H9 (cell line): ENCODE results near the gene S100A8. TPM values are rescaled to one million over a fixed set of nuclear protein-coding genes. Genes with fewer than 3 reads are reported as not detected.

Experiments used
- DNase-seq: peaks from one replicate; pipeline ENCODE4 v3.0.0-alpha.2; 2017
- H2AFZ ChIP-seq: one replicate; pipeline ENCODE4 v1.6.1; 2013; ENCODE audit warnings: mild to moderate bottlenecking, low read length, control low read depth, moderate library complexity
- H2AK5ac ChIP-seq: 2 replicates; pipeline ENCODE4 v1.6.1; 2013; ENCODE audit warnings: low read length, control low read depth, mixed read lengths; ENCODE audit not compliant: insufficient read length
- H2BK120ac ChIP-seq: one replicate; pipeline ENCODE4 v1.6.1; 2013; ENCODE audit warnings: low read depth, mild to moderate bottlenecking, low read length, control low read depth, inconsistent platforms; ENCODE audit not compliant: poor library complexity, severe bottlenecking
- H2BK12ac ChIP-seq: 2 replicates; pipeline ENCODE4 v1.6.1; 2013; ENCODE audit warnings: low read length, control low read depth, mixed read lengths, low read depth; ENCODE audit not compliant: insufficient read length
- H2BK15ac ChIP-seq: 2 replicates; pipeline ENCODE4 v1.6.1; 2013; ENCODE audit warnings: low read depth, low read length, control low read depth
- H2BK20ac ChIP-seq: one replicate; pipeline ENCODE4 v1.6.1; 2013; ENCODE audit warnings: low read depth, mild to moderate bottlenecking, low read length, control low read depth, inconsistent platforms; ENCODE audit not compliant: poor library complexity, severe bottlenecking
- H2BK5ac ChIP-seq: 2 replicates; pipeline ENCODE4 v1.6.1; 2013; ENCODE audit warnings: low read length, control low read depth, mixed read lengths; ENCODE audit not compliant: insufficient read length
- H3K14ac ChIP-seq: 2 replicates; pipeline ENCODE4 v1.6.1; 2013; ENCODE audit warnings: low read length, control low read depth; ENCODE audit not compliant: insufficient read depth
- H3K18ac ChIP-seq: 2 replicates; pipeline ENCODE4 v1.6.1; 2013; ENCODE audit warnings: low read depth, mild to moderate bottlenecking, mixed read lengths, low read length, control low read depth; ENCODE audit not compliant: insufficient read length
- H3K23ac ChIP-seq: 2 replicates; pipeline ENCODE4 v1.6.1; 2013; ENCODE audit warnings: low read length, control low read depth, mixed read lengths, low read depth; ENCODE audit not compliant: insufficient read length
- H3K23me2 ChIP-seq: 2 replicates; pipeline ENCODE4 v1.6.1; 2013; ENCODE audit warnings: low read depth, mild to moderate bottlenecking, mixed read lengths, low read length, control low read depth; ENCODE audit not compliant: insufficient read length, poor library complexity, severe bottlenecking
- H3K27ac ChIP-seq: 2 replicates; pipeline ENCODE4 v1.5.1; 2013; ENCODE audit warnings: low read length, control low read depth, mixed read lengths, low read depth; ENCODE audit not compliant: insufficient read length
- H3K27me3 ChIP-seq: 2 replicates; pipeline ENCODE4 v1.6.1; 2013; ENCODE audit warnings: low read length, control low read depth, inconsistent platforms; ENCODE audit not compliant: insufficient read depth
- H3K4ac ChIP-seq: 2 replicates; pipeline ENCODE4 v1.6.1; 2013; ENCODE audit warnings: low read depth, mild to moderate bottlenecking, control low read depth, inconsistent platforms, low read length, moderate library complexity
- H3K4me1 ChIP-seq: 2 replicates; pipeline ENCODE4 v1.6.1; 2013; ENCODE audit warnings: low read length, control low read depth, inconsistent platforms; ENCODE audit not compliant: insufficient read depth
- H3K4me2 ChIP-seq: 2 replicates; pipeline ENCODE4 v1.6.1; 2013; ENCODE audit warnings: low read length, control low read depth, mixed read lengths; ENCODE audit not compliant: insufficient read length, insufficient read depth
- H3K56ac ChIP-seq: 2 replicates; pipeline ENCODE4 v1.6.1; 2013; ENCODE audit warnings: low read depth, mild to moderate bottlenecking, mixed read lengths, low read length, control low read depth; ENCODE audit not compliant: insufficient read length
- H3K79me1 ChIP-seq: 2 replicates; pipeline ENCODE4 v1.6.1; 2013; ENCODE audit warnings: low read depth, mild to moderate bottlenecking, moderate library complexity, low read length, control low read depth, inconsistent platforms; ENCODE audit not compliant: insufficient read depth, poor library complexity, severe bottlenecking
- H3K79me2 ChIP-seq: 2 replicates; pipeline ENCODE4 v1.6.1; 2013; ENCODE audit warnings: low read length, control low read depth, inconsistent platforms; ENCODE audit not compliant: insufficient read depth
- H3K9ac ChIP-seq: 2 replicates; pipeline ENCODE4 v1.6.1; 2013; ENCODE audit warnings: low read length, control low read depth, mixed read lengths; ENCODE audit not compliant: insufficient read length; ENCODE audit errors: extremely low read depth
- H3K9me3 ChIP-seq: one replicate; pipeline ENCODE4 v1.6.1; 2013; ENCODE audit warnings: low read depth, low read length, inconsistent platforms; ENCODE audit not compliant: control insufficient read depth
- H3T11ph ChIP-seq: one replicate; pipeline ENCODE4 v1.6.1; 2013; ENCODE audit warnings: mild to moderate bottlenecking, low read length, control low read depth, inconsistent platforms
- H4K20me1 ChIP-seq: one replicate; pipeline ENCODE4 v1.6.1; 2013; ENCODE audit not compliant: control insufficient read depth, insufficient read length, insufficient read depth
- H4K5ac ChIP-seq: 2 replicates; pipeline ENCODE4 v1.6.1; 2013; ENCODE audit warnings: low read depth, mild to moderate bottlenecking, mixed read lengths, low read length, control low read depth; ENCODE audit not compliant: insufficient read length
- H4K8ac ChIP-seq: replicated peaks from 2 replicates; pipeline ENCODE4 v1.6.1; 2013; ENCODE audit warnings: low read length, control low read depth, mixed read lengths, low read depth; ENCODE audit not compliant: insufficient read length
- H4K91ac ChIP-seq: 2 replicates; pipeline ENCODE4 v1.6.1; 2013; ENCODE audit warnings: low read depth, mild to moderate bottlenecking, moderate library complexity, mixed read lengths, low read length, control low read depth; ENCODE audit not compliant: insufficient read length
- H3K27ac Mint-ChIP-seq, 3 experiments: 2 replicates in 2 of 3; 3 replicates in 1 of 3; pipeline ENCODE4 v1.8.0; 2020 to 2021; ENCODE audit warnings: mixed read lengths in 3 of 3, mild to moderate bottlenecking in 1 of 3, moderate library complexity in 1 of 3
- H3K27me3 Mint-ChIP-seq: 2 replicates; pipeline ENCODE4 v1.8.0; 2021; ENCODE audit warnings: low read depth, mild to moderate bottlenecking, moderate library complexity, mixed read lengths
- H3K36me3 Mint-ChIP-seq, 3 experiments: 2 replicates in 2 of 3; 3 replicates in 1 of 3; pipeline ENCODE4 v1.8.0; 2020 to 2021; ENCODE audit warnings: low read depth in 3 of 3, mixed read lengths in 3 of 3; ENCODE audit not compliant: insufficient read depth in 1 of 3
- H3K4me1 Mint-ChIP-seq, 2 experiments: 2 replicates each; pipeline ENCODE4 v1.8.0; 2020; ENCODE audit warnings: mixed read lengths in 2 of 2
- H3K4me3 Mint-ChIP-seq, 2 experiments: 2 replicates in 1 of 2; 3 replicates in 1 of 2; pipeline ENCODE4 v1.8.0; 2020 to 2021; ENCODE audit warnings: mild to moderate bottlenecking in 2 of 2, mixed read lengths in 2 of 2, moderate library complexity in 1 of 2
- H3K9me3 Mint-ChIP-seq, 2 experiments: 2 replicates in 1 of 2; 3 replicates in 1 of 2; pipeline ENCODE4 v1.8.0; 2020; ENCODE audit warnings: mild to moderate bottlenecking in 2 of 2, mixed read lengths in 2 of 2, moderate library complexity in 1 of 2
- CTCF ChIP-seq: fragments of 200-600 bp; sonication (generic); conservative IDR thresholded peaks from 3 replicates; pipeline ENCODE4 v1.8.0; 2021; ENCODE audit warnings: antibody characterized with exemption, mild to moderate bottlenecking
- WGBS: extraction: QIAGEN DNeasy Blood & Tissue Kit; methylation state at CpG from one replicate; pipeline ENCODE4 v1.1.7; 2013; ENCODE audit warnings: missing lambda C conversion rate, low lambda C conversion rate, mixed read lengths; ENCODE audit not compliant: insufficient read length; ENCODE audit errors: extremely low coverage; 5-methylcytosine and 5-hydroxymethylcytosine counted together
- total RNA-seq: library from RNA; stranded (reverse); gene quantifications from 2 replicates; pipeline ENCODE4 v1.2.1, GENCODE V29; 2021

Gene S100A8
- total RNA-seq, 1 experiment from 2014 or later = not detected

- Histone ChIP-seq H2BK120ac (no peak overlapping the region), H3K27me3 (no peaks in the 10 kb centered on the region), H3K18ac (no peak overlapping the region), H3K14ac (no peak overlapping the region), H2BK20ac (no peak overlapping the region), H4K20me1 (no peaks in the 10 kb centered on the region), H3K79me1 (no peaks in the 10 kb centered on the region), H4K91ac (no peak overlapping the region), H3K4ac (no peak overlapping the region), H4K5ac (no peak overlapping the region), H3K4me1 (no peaks in the 10 kb centered on the region), H3K23ac (no peak overlapping the region), H3K27ac (no peak overlapping the region), H3K79me2 (no peaks in the 10 kb centered on the region), H2AK5ac (no peak overlapping the region), H3K9me3 (no peaks in the 10 kb centered on the region), H2BK12ac (no peak overlapping the region), H3T11ph (no peak overlapping the region), H3K9ac (no peak overlapping the region), H3K56ac (no peak overlapping the region), H2BK5ac (no peak overlapping the region), H3K23me2 (no peaks in the 10 kb centered on the region), H4K8ac (no peak overlapping the region), H2BK15ac (no peak overlapping the region), H2AFZ (no peak overlapping the region), H3K4me2 (no peak overlapping the region)
- DNase-seq = no peak
- no peak for TF ChIP-seq CTCF
- no peaks in the 10 kb centered on the region for H3K4me1 Mint-ChIP-seq
- H3K4me3 Mint-ChIP-seq = no peak overlapping the region
- no peak overlapping the region for H3K27ac Mint-ChIP-seq
- WGBS = no CpG with 5 or more reads among the region's 2 CpGs
- peaks cover 6% of the 10 kb centered on the region for H3K27me3 Mint-ChIP-seq
- peaks cover 0 to 4% of the 10 kb centered on the region in 2 experiments; a peak in 1 of 5 replicates for H3K9me3 Mint-ChIP-seq
- no peaks in the 10 kb centered on the region for H3K36me3 Mint-ChIP-seq
Observed at GRCh38 chr1:153374071-153374470, 16.8 kb downstream of the S100A8 start.
